Left colon (tissue), 2 donors: Measurements from ENCODE around the gene PREP. TPM values are rescaled to one million over a fixed set of nuclear protein-coding genes. Genes with fewer than 3 reads are reported as not detected.
A peak's percentile ranks its signal among the peaks of the same experiment; 100 is the strongest.
"Not testable (repeated sequence)": the region's sequence is repeated elsewhere in the genome, so short reads cannot be mapped to it uniquely, and the experiment has no call there.

ENCODE experiments used
- ATAC-seq: fragments of 200-7000 bp; cut with Tn5 transposase; one replicate; pipeline ENCODE4 v1.9.1; 2020; ENCODE audit warnings: mild to moderate bottlenecking, moderate library complexity
- DNase-seq, 2 donors: peaks; one replicate each; pipeline ENCODE4 v3.0.0-alpha.2; 2020
- intact Hi-C, 2 donors: fragments of 100-400 bp; cut with DNase I in 1 of 2; cut with micrococcal nuclease in 1 of 2; formaldehyde crosslinking; loops; one replicate each; pipeline versions ENCODE4 v1.11.2 to v1.14.0; 2022; cut with DNase I, micrococcal nuclease
- long read RNA-seq: library from polyadenylated mRNA; unstranded; transcript quantifications from one replicate; pipeline ENCODE4 v2.0.0, GENCODE V29; 2021
- total RNA-seq, 2 donors: library from RNA; stranded (reverse); fragmentation: NEBNext Ultra II Directional; extraction: Animal tissue kit (Norgen Biotek cat#: 25700); gene quantifications; one replicate each; pipeline ENCODE4 v1.2.1, GENCODE V29; 2021
- donor health status: DM: no; HTN: no; CAD: no.
- donor health status: DM: yes; HTN: yes; CAD: no.

PREP gene
- 10 to 100 TPM; 73.2 to 80.1 TPM for total RNA-seq
- long read RNA-seq, transcript PREP-201 (15 exons, 2,905 nt) = major isoform, 68 of 97 reads
- long read RNA-seq, partial matches to known transcripts = 12 of 97 reads
- long read RNA-seq, other reads (novel, unspliced or antisense) = 17 of 97 reads

DNA sequence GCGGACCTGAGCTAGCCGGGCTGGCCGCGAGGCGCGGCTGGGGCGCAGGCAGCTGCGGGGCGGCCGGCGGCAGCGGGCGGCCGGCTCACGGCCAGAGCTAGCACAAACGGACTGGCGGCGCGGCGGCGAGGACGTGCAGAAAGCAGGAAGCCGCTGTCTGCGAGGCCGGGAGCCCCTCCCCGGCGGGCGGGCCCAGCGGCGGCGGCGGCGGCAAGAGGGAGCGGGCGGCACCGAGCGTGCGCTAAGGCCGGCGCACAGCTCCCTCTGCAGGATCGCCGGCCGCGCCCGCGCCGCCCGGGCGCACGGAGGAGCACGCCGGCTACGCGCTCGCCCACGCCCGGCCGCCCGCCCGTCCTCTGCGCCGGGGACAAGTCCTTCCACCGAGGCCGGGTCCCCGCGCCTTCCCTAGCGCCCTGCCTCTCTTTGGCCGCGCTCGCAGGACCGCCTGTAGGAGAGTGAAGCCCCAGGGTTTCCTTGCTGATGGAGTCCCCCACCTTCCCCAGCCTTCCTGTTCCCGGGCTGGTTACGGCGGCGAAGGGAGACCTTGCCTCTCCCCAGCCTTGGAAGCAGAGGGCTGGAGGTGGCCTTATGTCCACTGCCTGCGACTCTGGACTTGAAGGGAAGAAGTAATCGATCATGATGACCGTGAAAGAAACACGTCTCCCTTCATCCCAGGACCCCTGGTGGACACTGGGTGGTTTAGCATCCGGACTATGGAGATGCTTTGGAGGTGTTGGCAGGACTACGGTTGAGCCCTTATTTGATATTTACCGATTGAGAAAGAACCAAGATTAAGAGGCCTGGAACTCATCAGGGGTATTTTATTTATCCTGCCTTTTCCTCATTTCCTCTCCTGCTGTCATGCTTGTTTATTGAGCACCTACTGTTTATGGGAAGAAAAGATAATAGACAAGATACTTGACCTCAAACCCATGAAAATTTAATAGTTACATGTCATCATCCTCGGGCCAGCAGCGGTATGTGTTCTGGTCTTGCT is at the start of gene PREP:
PREP (minus strand) TSS at position 144 of the 997 bp plus-strand sequence. CDS start 191 bp downstream, outside the sequence.
- ATAC-seq (peak; percentile 90), DNase-seq (peak; percentile 84 to 88)
- intact Hi-C loops = no loop called here

DNA sequence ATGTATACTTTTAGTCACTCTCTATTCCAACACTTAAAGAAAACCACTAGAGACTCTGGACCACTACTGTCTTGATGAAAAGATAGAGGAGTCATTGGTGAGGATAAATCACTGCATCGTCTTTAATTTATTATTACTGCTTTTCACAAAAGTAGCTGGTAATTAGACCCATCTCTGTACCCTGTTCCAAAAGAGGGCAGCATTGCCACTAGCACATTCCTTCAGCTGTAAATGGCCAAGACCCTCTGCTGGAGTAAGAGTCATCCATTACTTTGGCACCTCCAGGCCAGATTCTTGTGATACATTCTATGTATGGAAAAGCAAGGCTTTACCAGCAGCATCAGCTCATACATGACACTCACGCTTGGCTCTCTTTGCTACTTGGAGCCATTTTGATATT is 49.5 kb upstream of the PREP start:
- DNase-seq (no peak), ATAC-seq (no peak)
- intact Hi-C loops = no loop called here

DNA sequence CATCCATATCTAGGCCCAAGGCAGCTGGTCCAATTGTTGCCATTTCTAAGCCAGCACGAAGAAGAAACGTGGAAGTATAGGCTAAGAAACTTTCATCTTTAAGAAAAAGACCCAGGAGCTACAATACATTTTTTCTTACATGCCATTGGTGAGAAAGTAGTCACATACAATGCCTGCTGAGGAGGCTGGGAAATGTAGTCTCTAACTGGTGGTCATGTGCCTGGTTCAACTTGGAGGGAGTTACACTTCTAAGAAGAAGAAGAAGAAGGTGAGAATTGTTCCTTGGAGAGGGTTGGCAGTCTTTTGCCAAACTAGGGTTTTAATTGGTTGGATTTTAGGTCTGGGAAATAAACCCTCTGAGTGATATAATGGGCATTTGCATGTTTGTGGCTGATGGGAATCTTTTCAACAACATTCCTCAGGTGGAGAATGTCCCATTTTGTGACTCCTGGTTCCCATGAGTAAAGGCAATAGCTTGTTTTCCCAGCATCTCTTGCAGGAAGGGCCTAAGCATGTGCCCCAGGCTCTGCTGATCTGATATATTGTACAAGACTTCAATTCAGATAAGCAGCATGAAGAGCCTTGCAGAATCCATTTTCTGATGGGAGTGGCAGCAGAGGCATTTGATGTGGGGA is 47.0 kb upstream of the PREP start:
- no peak for ATAC-seq
- DNase-seq = no peak
- intact Hi-C loops = no loop called here

DNA sequence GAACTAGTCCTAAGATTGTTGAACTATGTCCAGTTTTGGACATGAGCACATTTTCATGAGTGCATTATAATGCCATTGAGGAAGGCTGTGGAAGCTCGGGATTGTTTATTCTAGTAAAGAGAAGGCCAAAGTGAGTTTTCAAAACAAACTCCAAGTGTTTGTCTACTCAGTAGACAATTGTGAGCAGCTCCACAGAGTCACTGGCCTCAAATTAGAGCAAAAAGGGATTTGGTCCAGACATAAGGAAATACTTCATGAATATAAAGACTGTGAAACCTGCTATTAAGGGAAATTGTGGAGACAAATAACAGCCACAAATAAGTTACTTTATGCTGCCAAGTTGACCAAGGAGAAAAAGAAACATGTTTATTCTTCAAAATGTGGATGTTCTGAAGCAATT is 42.6 kb upstream of the PREP start:
- intact Hi-C loops = no loop called here
- ATAC-seq (no peak), DNase-seq (no peak)

DNA sequence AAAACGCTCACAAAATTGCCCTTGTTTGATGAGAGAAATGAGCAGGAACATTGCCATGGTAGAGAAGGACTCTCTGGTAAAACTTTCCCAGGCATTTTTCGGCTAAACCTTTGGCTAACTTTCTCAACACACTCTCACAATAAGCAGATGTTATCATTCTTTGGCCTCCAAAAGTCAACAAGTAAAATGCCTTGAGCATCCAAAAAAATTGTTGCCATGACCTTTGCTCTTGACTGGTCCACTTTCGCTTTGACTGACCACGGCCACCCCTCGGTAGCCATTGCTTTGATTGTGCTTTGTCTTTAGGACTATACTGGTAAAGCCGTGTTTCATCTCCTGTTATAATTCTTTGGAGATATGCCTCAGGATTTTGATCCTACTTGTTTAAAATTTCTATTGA is 41.1 kb upstream of the PREP start:
- ATAC-seq = no peak
- intact Hi-C loops = no loop called here
- DNase-seq = no peak

GRCh38 chr6:105442369-105442768 is 39.5 kb upstream of the PREP start:
- ATAC-seq (no peak), DNase-seq (no peak)
- intact Hi-C loops = no loop called here

GRCh38 chr6:105437236-105437635 is 34.4 kb upstream of the PREP start:
- intact Hi-C loops = loop anchor here in 1 of 2 donors (10.0 kb wide), 1 partner anchor 868 kb away; no protein-coding TSS in a partner anchor
- DNase-seq (no peak), ATAC-seq (no peak)

GRCh38 chr6:105433723-105434122 is 30.8 kb upstream of the PREP start:
- no peak for ATAC-seq
- intact Hi-C loops = loop anchor here in 1 of 2 donors (10.0 kb wide), 1 partner anchor 871 kb away; no protein-coding TSS in a partner anchor
- DNase-seq = no peak

DNA sequence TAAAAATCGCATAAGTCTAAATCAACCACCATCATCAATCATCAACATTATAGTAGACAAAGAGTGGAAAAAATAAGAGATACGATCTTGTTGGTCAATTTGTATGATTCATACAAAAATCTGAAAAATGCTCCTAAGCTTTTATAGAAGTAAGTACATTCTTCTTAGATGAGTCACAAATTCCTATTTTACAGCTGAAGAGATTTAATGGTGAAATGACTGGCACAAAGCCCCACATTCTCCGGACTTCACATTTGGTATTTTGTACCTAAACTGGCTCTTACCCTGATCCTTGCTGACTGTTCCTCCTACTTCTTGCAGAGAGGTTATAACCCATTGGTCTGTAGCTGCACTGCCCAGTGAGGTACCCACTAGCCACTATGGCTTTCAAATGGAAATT is 29.9 kb upstream of the PREP start:
- DNase-seq = no peak
- intact Hi-C loops = loop anchor here in 1 of 2 donors (10.0 kb wide), 1 partner anchor 872 kb away; no protein-coding TSS in a partner anchor
- ATAC-seq = no peak

GRCh38 chr6:105431226-105431625 is 28.3 kb upstream of the PREP start:
- intact Hi-C loops = loop anchor here in 1 of 2 donors (10.0 kb wide), 1 partner anchor 874 kb away; no protein-coding TSS in a partner anchor
- ATAC-seq (no peak), DNase-seq (no peak)

DNA sequence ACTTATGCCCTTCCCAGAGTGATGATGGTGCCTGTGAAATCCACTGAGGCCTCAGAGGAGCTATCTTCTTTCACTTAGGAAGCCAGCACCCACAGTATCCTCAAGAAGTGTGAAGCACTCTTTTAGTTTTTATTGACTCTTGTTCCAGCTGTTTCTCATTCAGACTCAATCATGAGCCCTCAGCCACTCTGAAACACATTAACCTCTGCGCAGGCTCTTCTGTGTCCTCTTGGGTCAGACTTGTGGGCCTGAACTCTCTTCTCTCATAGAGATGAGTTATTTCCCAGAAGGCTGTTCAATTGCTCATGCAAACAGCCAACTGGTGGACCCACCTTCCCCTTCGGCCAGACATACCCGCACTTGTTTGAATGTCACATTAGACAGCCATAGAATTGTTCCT is 27.8 kb upstream of the PREP start:
- no peak for ATAC-seq

GRCh38 chr6:105429676-105430075 is 26.8 kb upstream of the PREP start:
- DNase-seq = no peak
- no peak for ATAC-seq
- intact Hi-C loops = loop anchor here in 1 of 2 donors (5.0 to 10.0 kb wide), 2 partner anchors 342 to 875 kb away; no protein-coding TSS in a partner anchor

More for the DNA sequence above, 27.8 kb upstream of the PREP start:
- no peak for DNase-seq
- intact Hi-C loops = loop anchor here in 1 of 2 donors (10.0 kb wide), 1 partner anchor 874 kb away; no protein-coding TSS in a partner anchor

DNA sequence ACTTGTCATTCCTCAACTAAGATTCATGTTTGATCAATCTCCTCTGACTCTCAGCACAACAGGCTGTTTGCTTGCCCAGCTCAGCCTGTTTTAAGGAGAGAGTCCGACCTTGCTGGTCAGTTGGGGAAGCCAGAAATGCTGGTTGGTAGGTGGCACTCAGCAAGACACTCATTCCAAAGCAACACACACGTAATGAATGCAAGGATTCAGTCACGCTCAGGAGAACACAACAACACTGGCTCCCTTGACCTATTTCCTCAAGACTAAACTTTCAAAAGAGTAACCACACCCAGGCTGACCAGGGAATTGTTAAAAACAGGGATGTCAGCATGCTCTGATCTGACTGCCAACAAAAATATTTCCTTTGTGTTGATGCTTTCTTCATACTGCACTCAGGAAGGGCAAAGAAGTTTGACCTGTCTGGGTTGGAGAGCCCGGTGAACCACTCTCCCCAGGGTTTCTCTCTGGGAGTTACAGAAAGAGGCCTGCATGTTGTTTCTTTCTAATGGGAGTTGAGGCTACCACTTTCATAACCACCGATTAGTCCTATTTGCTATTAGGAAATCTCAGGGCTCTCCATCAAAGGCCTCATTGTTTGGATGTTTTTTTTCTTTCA is 25.6 kb upstream of the PREP start:
- DNase-seq = no peak
- intact Hi-C loops = loop anchor here in 1 of 2 donors (5.0 kb wide), 1 partner anchor 341 kb away; no protein-coding TSS in a partner anchor
- ATAC-seq = peak; percentile 5

DNA sequence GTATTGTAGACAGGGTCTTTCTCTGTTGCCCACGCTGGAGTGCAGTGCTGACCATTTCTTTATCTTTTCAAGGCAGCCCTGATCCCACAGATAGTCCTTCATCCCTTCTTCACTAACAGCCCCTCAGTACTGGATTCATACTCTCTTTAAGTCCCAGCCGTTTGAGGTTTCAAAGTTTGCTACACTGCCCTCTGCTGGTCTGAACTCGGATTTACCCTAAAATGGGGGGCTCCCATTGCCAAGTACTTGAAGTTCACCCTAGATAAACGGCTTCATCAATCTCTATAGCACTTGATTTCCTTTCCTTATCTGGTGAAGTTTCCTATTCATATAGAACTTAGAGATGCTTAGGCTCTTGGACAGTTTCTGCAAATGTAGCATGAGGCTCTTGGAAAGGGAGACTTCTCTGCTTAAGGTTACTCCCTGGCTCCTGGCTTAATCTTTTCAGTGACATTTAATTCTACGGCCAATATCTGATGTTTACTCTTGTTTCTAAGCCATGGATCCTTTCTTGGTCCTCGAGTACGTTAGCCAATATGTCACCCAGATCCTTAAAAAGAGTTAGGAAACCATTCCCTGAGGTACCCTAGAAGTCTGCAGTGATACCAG is 21.4 kb upstream of the PREP start:
- ATAC-seq = peak; percentile 63
- peak in 1 of 2 donors; percentile 48 for DNase-seq
- intact Hi-C loops = no loop called here

DNA sequence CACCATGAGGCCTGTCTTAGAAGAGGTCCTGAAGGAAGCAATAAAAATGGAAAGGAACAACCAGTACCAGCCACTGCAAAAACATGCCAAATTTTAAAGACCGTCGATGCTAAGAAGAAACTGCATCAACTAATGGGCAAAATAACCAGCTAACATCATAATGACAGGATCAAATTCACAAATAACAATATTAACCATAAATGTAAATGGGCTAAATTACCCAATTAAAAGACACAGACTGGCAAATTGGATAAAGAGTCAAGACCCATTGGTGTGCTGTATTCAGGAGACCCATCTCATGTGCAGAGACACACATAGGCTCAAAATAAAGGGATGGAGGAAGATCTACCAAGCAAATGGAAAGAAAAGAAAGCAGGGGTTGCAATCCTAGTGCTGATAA is 14.1 kb upstream of the PREP start:
- DNase-seq, ATAC-seq, intact Hi-C loops: not testable (repeated sequence)

GRCh38 chr6:105409734-105410133 is 6.9 kb upstream of the PREP start:
- DNase-seq (no peak), ATAC-seq (no peak)
- intact Hi-C loops = no loop called here

- intact Hi-C loops = no loop called here
- no peak for DNase-seq
Observed at GRCh38 chr6:105402090-105402938, 568 bp downstream of the PREP start.

More at GRCh38 chr6:105402090-105402938, 568 bp downstream of the PREP start:
- peak; percentile 57 for ATAC-seq
